IMR-90 (cell line): ENCODE results near the gene NOX1. TPM values are rescaled to one million over a fixed set of nuclear protein-coding genes. Genes with fewer than 3 reads are reported as not detected.
A peak's percentile ranks its signal among the peaks of the same experiment; 100 is the strongest.

ENCODE experiments used
- ATAC-seq: fragments of 200-7000 bp; cut with Tn5 transposase; 2 replicates; pipeline ENCODE4 v1.9.1; 2020; ENCODE audit warnings: low read depth, mild to moderate bottlenecking, moderate library complexity
- BruUV-seq: library from RNA; stranded (reverse); fragments of 400-500 nt; replicated peaks from 2 replicates; lab custom pipeline; 2021; lab: Mats Ljungman, UMichigan
- CTCF ChIA-PET: fragments of 300-600 bp; formaldehyde crosslinking; extraction: SDS; loops from one replicate; lab custom pipeline; 2021; ENCODE audit warnings: antibody characterized with exemption; lab: Yijun Ruan, JAX
- POLR2A ChIA-PET: fragments of 300-600 bp; sonication (Branson Sonifier 250); formaldehyde crosslinking; loops from one replicate; lab custom pipeline; 2022; ENCODE audit warnings: antibody characterized with exemption; ENCODE audit not compliant: unreplicated experiment; lab: Charles Lee
- DNase-seq: peaks from one replicate; pipeline ENCODE4 v3.0.0; 2013
- H2AFZ ChIP-seq: replicated peaks from 2 replicates; pipeline ENCODE3; 2013; ENCODE audit warnings: low read length, mild to moderate bottlenecking; ENCODE audit not compliant: poor library complexity
- H2AK5ac ChIP-seq: 2 replicates; pipeline ENCODE4 v1.6.1; 2013; ENCODE audit warnings: low read depth, low read length, inconsistent platforms
- H2AK9ac ChIP-seq: replicated peaks from 2 replicates; pipeline ENCODE3; 2013; ENCODE audit warnings: mild to moderate bottlenecking, low read depth, low read length, moderate library complexity; ENCODE audit not compliant: poor library complexity
- H2BK120ac ChIP-seq: 2 replicates; pipeline ENCODE4 v1.6.1; 2013; ENCODE audit warnings: low read depth, low read length, inconsistent platforms
- H2BK15ac ChIP-seq: 3 replicates; pipeline ENCODE4 v1.6.1; 2013; ENCODE audit warnings: low read depth, low read length, inconsistent platforms
- H2BK20ac ChIP-seq: 2 replicates; pipeline ENCODE4 v1.6.1; 2013; ENCODE audit warnings: low read depth, mild to moderate bottlenecking, inconsistent platforms, low read length, moderate library complexity
- H2BK5ac ChIP-seq: 2 replicates; pipeline ENCODE4 v1.6.1; 2013; ENCODE audit warnings: mild to moderate bottlenecking, low read depth, low read length, inconsistent platforms; ENCODE audit not compliant: poor library complexity, severe bottlenecking
- H3K14ac ChIP-seq: replicated peaks from 2 replicates; pipeline ENCODE4 v1.6.1; 2013; ENCODE audit warnings: low read depth, low read length, inconsistent platforms
- H3K18ac ChIP-seq: 2 replicates; pipeline ENCODE4 v1.6.1; 2013; ENCODE audit warnings: low read depth, low read length, control low read depth
- H3K23ac ChIP-seq: 2 replicates; pipeline ENCODE4 v1.6.1; 2013; ENCODE audit warnings: low read depth, low read length, inconsistent platforms
- H3K27ac ChIP-seq: 2 replicates; pipeline ENCODE4 v1.5.1; 2013; ENCODE audit warnings: mild to moderate bottlenecking, control low read depth, low read length; ENCODE audit not compliant: insufficient read depth
- H3K27me3 ChIP-seq: 2 replicates; pipeline ENCODE4 v1.6.1; 2013; ENCODE audit warnings: low read length; ENCODE audit not compliant: control insufficient read depth, insufficient read depth
- H3K36me3 ChIP-seq: 2 replicates; pipeline ENCODE4 v1.6.1; 2013; ENCODE audit warnings: low read length, mixed read lengths; ENCODE audit not compliant: control insufficient read depth, insufficient read depth
- H3K4ac ChIP-seq: 2 replicates; pipeline ENCODE4 v1.6.1; 2013; ENCODE audit warnings: low read depth, low read length, inconsistent platforms
- H3K4me1 ChIP-seq: 2 replicates; pipeline ENCODE4 v1.6.1; 2013; ENCODE audit warnings: low read length, mixed read lengths; ENCODE audit not compliant: control insufficient read depth, insufficient read depth
- H3K4me2 ChIP-seq: 2 replicates; pipeline ENCODE4 v1.6.1; 2013; ENCODE audit warnings: low read depth, mild to moderate bottlenecking, control low read depth, low read length, moderate library complexity
- H3K4me3 ChIP-seq: 2 replicates; pipeline ENCODE4 v1.5.1; 2013; ENCODE audit warnings: low read depth, mild to moderate bottlenecking, control low read depth, low read length, moderate library complexity; ENCODE audit not compliant: insufficient read depth
- H3K56ac ChIP-seq: 2 replicates; pipeline ENCODE4 v1.6.1; 2013; ENCODE audit warnings: low read length, inconsistent platforms; ENCODE audit not compliant: insufficient read depth; ENCODE audit errors: extremely low read depth
- H3K79me1 ChIP-seq, 2 experiments: 2 replicates each; pipeline ENCODE4 v1.6.1; 2013; ENCODE audit warnings: low read length in 2 of 2, inconsistent platforms in 1 of 2, low read depth in 1 of 2
- H3K9ac ChIP-seq: 2 replicates; pipeline ENCODE4 v1.6.1; 2013; ENCODE audit warnings: low read depth, low read length, control low read depth
- H3K9me1 ChIP-seq: 2 replicates; pipeline ENCODE4 v1.6.1; 2013; ENCODE audit warnings: low read length, inconsistent platforms; ENCODE audit not compliant: insufficient read depth
- H3K9me3 ChIP-seq: 2 replicates; pipeline ENCODE4 v1.6.1; 2013; ENCODE audit warnings: low read length; ENCODE audit not compliant: control insufficient read depth, insufficient read depth
- H4K20me1 ChIP-seq: 2 replicates; pipeline ENCODE4 v1.6.1; 2013; ENCODE audit warnings: low read length, inconsistent platforms; ENCODE audit not compliant: insufficient read depth
- H4K5ac ChIP-seq: 2 replicates; pipeline ENCODE4 v1.6.1; 2013; ENCODE audit warnings: mild to moderate bottlenecking, low read depth, low read length, control low read depth
- H4K8ac ChIP-seq, 2 experiments: 2 replicates each; pipeline ENCODE4 v1.6.1; 2013; ENCODE audit warnings: low read depth in 2 of 2, low read length in 2 of 2, control low read depth in 1 of 2, inconsistent platforms in 1 of 2
- H4K91ac ChIP-seq: 2 replicates; pipeline ENCODE4 v1.6.1; 2013; ENCODE audit warnings: low read depth, low read length, inconsistent platforms; ENCODE audit not compliant: insufficient read depth
- CEBPB ChIP-seq: IDR thresholded peaks from 2 replicates; pipeline ENCODE4 v1.6.1; 2012; ENCODE audit warnings: low read depth, low read length, improper control_type of control experiment
- CTCF ChIP-seq: conservative IDR thresholded peaks from 2 replicates; pipeline ENCODE4 v1.5.1; 2012; ENCODE audit warnings: mild to moderate bottlenecking, low read depth, low read length, improper control_type of control experiment
- MAFK ChIP-seq: IDR thresholded peaks from 2 replicates; pipeline ENCODE4 v1.6.1; 2012; ENCODE audit warnings: low read depth, low read length, improper control_type of control experiment
- MXI1 ChIP-seq: IDR thresholded peaks from 2 replicates; pipeline ENCODE4 v1.6.1; 2012; ENCODE audit warnings: low read depth, mild to moderate bottlenecking, low read length, moderate library complexity, borderline replicate concordance
- NFE2L2 ChIP-seq: fragments of 150-350 bp; IDR thresholded peaks from 2 replicates; pipeline ENCODE4 v1.6.1; 2016; ENCODE audit warnings: low read depth, mild to moderate bottlenecking, low read length
- RAD21 ChIP-seq: IDR thresholded peaks from 2 replicates; pipeline ENCODE4 v1.6.1; 2012; ENCODE audit warnings: low read length, improper control_type of control experiment
- WGBS, 2 experiments: methylation state at CpG; one replicate each; pipeline versions ENCODE4 v1.1.5 to v1.1.7; 2013; ENCODE audit warnings: missing lambda C conversion rate in 2 of 2; ENCODE audit not compliant: insufficient read length in 1 of 2; ENCODE audit errors: extremely low coverage in 2 of 2; 5-methylcytosine and 5-hydroxymethylcytosine counted together
- dilution Hi-C: fragments of 300-500 bp; cut with HindIII; formaldehyde crosslinking; loops from one replicate; pipeline ENCODE4 v1.14.3; 2018; ENCODE audit warnings: low sequenced_read_pairs; ENCODE audit not compliant: unreplicated experiment
- in situ Hi-C: fragments of 300-500 bp; cut with MboI; formaldehyde crosslinking; loops from 3 replicates; pipeline ENCODE4 v1.14.3; 2019; ENCODE audit warnings: low sequenced_read_pairs, inconsistent platforms, mixed read lengths
- intact Hi-C: fragments of 100-400 bp; cut with micrococcal nuclease; formaldehyde crosslinking; loops from 2 replicates; pipeline ENCODE4 v1.10.0; 2022
- polyA plus RNA-seq, 3 experiments: library from polyadenylated mRNA; depleted of rRNA; stranded (reverse); fragments of >200 nt; gene quantifications; 2 replicates each; pipeline ENCODE4 v1.2.3, GENCODE V29; 2012; ENCODE audit warnings: low replicate concordance in 1 of 3
- total RNA-seq: library from RNA; depleted of rRNA; stranded (reverse); fragments of >200 nt; gene quantifications from 2 replicates; pipeline ENCODE4 v1.2.3, GENCODE V29; 2012
- TF ChIP-seq, protein P1 (sequence below): fragments of 150-350 bp; IDR thresholded peaks from 2 replicates; pipeline ENCODE4 v1.6.1; 2016; ENCODE audit warnings: low read depth, mild to moderate bottlenecking, low read length, moderate library complexity, borderline replicate concordance

Gene NOX1
- total and polyA plus RNA-seq, 2 of the 4 experiments (the other 2 are of a cell fraction), result not detected

DNA sequence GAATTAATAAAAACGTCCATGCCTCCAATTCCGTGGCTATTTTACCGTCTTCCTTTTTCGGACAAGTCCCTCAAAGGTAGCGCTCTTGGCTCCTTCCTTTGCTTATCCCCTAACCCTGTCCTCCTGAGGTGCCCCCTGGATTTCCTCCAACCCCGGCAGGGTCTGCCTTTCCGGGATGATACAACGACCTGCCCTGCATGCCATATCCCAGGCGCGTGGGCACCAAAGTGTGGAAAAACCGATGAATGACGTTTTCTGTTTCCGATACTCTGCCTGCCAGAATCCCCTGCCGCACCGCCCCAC lies 54.7 kb downstream of the NOX1 start:
- H2BK5ac ChIP-seq, result no peak overlapping the region
- H3K4me1 ChIP-seq, result no peaks in the 10 kb centered on the region
- H3K9ac ChIP-seq, result peak overlapping the region; percentile 38
- ChIA-PET CTCF (no interaction called here), POLR2A (no interaction called here)
- peak overlapping the region; percentile 10 for H3K14ac ChIP-seq
- H2BK120ac ChIP-seq, result no peak overlapping the region
- peak overlapping the region; percentile 21 to 53; a peak in 2 of 4 replicates for H4K8ac ChIP-seq
- H3K4ac ChIP-seq, result peak overlapping the region; percentile 51; the same call in 1 of the 2 replicates
- intact Hi-C loops (no loop called here), dilution Hi-C loops (no loop called here), in situ Hi-C loops (no loop called here)
- DNase-seq (no peak), ATAC-seq (no peak)
- H3K9me3 ChIP-seq, result no peaks in the 10 kb centered on the region
- no peak for TF ChIP-seq CEBPB
- no peak for TF ChIP-seq RAD21
- TF ChIP-seq NFE2L2, result no peak
- TF ChIP-seq, protein P1, sequence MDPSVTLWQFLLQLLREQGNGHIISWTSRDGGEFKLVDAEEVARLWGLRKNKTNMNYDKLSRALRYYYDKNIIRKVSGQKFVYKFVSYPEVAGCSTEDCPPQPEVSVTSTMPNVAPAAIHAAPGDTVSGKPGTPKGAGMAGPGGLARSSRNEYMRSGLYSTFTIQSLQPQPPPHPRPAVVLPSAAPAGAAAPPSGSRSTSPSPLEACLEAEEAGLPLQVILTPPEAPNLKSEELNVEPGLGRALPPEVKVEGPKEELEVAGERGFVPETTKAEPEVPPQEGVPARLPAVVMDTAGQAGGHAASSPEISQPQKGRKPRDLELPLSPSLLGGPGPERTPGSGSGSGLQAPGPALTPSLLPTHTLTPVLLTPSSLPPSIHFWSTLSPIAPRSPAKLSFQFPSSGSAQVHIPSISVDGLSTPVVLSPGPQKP, result no peak
- no peak for TF ChIP-seq MAFK
- no peak for TF ChIP-seq MXI1
- TF ChIP-seq CTCF, result no peak
- no peak overlapping the region for H2AK9ac ChIP-seq
- peaks cover 4% of the 10 kb centered on the region; the same call in 1 of the 2 replicates for H3K27me3 ChIP-seq
- peak overlapping the region; percentile 64 for H3K4me2 ChIP-seq
- H2BK20ac ChIP-seq, result no peak overlapping the region
- no peak overlapping the region for H3K23ac ChIP-seq
- peaks cover 6% of the 10 kb centered on the region for H3K36me3 ChIP-seq
- H3K79me1 ChIP-seq, result peaks cover 4 to 5% of the 10 kb centered on the region in 2 experiments; a peak in 2 of 4 replicates
- H3K4me3 ChIP-seq, result peak overlapping the region; percentile 95
- H3K18ac ChIP-seq, result no peak overlapping the region
- no TSS peak for BruUV-seq
- H3K9me1 ChIP-seq, result no peaks in the 10 kb centered on the region
- peak overlapping the region; percentile 8; the same call in 1 of the 2 replicates for H4K91ac ChIP-seq
- H2BK15ac ChIP-seq, result no peak overlapping the region
- H4K20me1 ChIP-seq, result no peaks in the 10 kb centered on the region
- 0 out of 2 replicates have a peak overlapping the region, but pooled peaks have one; percentile 1 for H3K27ac ChIP-seq
- WGBS, 2 experiments, result 22% methylated on average over 8 of the region's 15 CpGs; no CpG with 5 or more reads in 1 of the 2 experiments
- H4K5ac ChIP-seq, result 0 out of 2 replicates have a peak overlapping the region, but pooled peaks have one; percentile 0
- peak overlapping the region; percentile 86 for H2AFZ ChIP-seq
- H3K56ac ChIP-seq, result no peak overlapping the region
- H2AK5ac ChIP-seq, result no peak overlapping the region
